Measurements from ENCODE around the gene MIF.

GRCh38 chr22:23888615-23889401, 5.4 kb upstream of the MIF start:
- TF ChIP-seq CTCF (conservative IDR thresholded peaks at IDR 0.05; ENCODE audit: low read length), result peak; percentile 29
- no peak for TF ChIP-seq EZH2phosphoT487 (IDR thresholded peaks at IDR 0.05; ENCODE audit: borderline replicate concordance)
